ENCODE data around the gene TMEM205.

GRCh38 chr19:11335449-11336146, 10.5 kb downstream of the TMEM205 start:
- TF ChIP-seq EZH2phosphoT487 (IDR thresholded peaks at IDR 0.05; ENCODE audit: borderline replicate concordance), result no peak
- TF ChIP-seq, protein P1, sequence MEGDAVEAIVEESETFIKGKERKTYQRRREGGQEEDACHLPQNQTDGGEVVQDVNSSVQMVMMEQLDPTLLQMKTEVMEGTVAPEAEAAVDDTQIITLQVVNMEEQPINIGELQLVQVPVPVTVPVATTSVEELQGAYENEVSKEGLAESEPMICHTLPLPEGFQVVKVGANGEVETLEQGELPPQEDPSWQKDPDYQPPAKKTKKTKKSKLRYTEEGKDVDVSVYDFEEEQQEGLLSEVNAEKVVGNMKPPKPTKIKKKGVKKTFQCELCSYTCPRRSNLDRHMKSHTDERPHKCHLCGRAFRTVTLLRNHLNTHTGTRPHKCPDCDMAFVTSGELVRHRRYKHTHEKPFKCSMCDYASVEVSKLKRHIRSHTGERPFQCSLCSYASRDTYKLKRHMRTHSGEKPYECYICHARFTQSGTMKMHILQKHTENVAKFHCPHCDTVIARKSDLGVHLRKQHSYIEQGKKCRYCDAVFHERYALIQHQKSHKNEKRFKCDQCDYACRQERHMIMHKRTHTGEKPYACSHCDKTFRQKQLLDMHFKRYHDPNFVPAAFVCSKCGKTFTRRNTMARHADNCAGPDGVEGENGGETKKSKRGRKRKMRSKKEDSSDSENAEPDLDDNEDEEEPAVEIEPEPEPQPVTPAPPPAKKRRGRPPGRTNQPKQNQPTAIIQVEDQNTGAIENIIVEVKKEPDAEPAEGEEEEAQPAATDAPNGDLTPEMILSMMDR (conservative IDR thresholded peaks at IDR 0.05; ENCODE audit: low read length), result no peak
